GM12891 (cell line): Measurements from ENCODE around the gene SASH1.

Experiments used
- PAX5 ChIP-seq: IDR thresholded peaks from 2 replicates; pipeline ENCODE4 v1.6.1; 2011; ENCODE audit warnings: low read length, moderate library complexity, mild to moderate bottlenecking; ENCODE audit not compliant: insufficient read depth, severe bottlenecking
- POLR2A ChIP-seq: IDR thresholded peaks from 2 replicates; pipeline ENCODE4 v1.6.1; 2011; ENCODE audit warnings: low read depth, low read length, control low read depth
- POLR2AphosphoS5 ChIP-seq: IDR thresholded peaks from 2 replicates; pipeline ENCODE4 v1.6.1; 2011; ENCODE audit warnings: low read depth, low read length, control low read depth
- SPI1 ChIP-seq: IDR thresholded peaks from 2 replicates; pipeline ENCODE4 v1.6.1; 2011; ENCODE audit warnings: low read depth, low read length, control low read depth
- TAF1 ChIP-seq: IDR thresholded peaks from 2 replicates; pipeline ENCODE4 v1.6.1; 2011; ENCODE audit warnings: low read depth, low read length, control low read depth

DNA sequence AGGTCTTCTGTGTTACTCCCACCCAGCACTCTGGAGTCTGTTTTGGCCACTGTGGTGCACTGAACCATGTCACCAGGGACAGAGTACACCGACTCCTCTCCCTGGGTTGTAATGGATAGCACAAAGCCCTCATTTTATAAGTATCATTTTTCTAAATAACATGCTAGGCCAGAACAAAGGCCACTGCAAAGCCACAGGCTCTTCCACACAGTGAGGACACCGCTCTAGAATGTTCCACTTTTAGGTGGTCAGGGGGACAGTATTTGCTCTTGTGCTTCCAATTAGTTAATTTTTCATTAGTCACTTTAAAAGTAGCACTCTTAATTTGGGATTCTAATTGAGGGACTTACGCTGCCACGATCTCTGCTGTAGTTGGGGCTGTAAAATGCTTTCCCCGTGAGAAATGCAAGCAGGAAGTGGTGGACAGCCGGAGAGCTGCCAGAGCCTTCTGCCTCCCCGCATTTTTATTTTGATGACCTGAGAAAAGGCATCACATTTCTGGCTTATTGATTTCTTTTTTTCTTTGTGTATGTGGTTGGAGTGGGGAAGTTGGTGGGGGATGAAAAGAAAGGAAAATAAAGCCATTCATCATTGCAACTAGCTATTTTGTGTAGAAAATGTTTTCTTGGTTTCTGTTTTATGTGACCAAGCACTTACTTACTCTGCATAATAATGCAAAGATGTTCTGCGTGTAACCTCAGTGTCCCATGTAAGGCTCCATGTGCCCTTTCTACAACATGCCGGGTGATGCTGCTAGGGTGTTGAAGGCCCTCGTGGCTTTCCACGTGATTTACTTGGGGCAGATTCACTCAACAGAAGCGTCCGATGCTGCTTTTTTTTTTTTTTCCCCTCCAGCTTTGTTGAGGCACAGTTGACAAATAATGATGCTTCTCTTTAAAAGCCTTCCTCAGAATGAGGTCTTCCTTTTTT, 195.9 kb downstream of the SASH1 start:
- TF ChIP-seq POLR2A (no peak), SPI1 (no peak), TAF1 (no peak), POLR2AphosphoS5 (no peak), PAX5 (no peak)
